Measurements from ENCODE around the gene GNG4. TPM values are rescaled to one million over a fixed set of nuclear protein-coding genes. Genes with fewer than 3 reads are reported as not detected.

Gene GNG4
- total RNA-seq, 4 donors from 2014 or later, result not detected

GRCh38 chr1:235679005-235679404, 29.4 kb upstream of the GNG4 start:
- TF ChIP-seq, protein P1, sequence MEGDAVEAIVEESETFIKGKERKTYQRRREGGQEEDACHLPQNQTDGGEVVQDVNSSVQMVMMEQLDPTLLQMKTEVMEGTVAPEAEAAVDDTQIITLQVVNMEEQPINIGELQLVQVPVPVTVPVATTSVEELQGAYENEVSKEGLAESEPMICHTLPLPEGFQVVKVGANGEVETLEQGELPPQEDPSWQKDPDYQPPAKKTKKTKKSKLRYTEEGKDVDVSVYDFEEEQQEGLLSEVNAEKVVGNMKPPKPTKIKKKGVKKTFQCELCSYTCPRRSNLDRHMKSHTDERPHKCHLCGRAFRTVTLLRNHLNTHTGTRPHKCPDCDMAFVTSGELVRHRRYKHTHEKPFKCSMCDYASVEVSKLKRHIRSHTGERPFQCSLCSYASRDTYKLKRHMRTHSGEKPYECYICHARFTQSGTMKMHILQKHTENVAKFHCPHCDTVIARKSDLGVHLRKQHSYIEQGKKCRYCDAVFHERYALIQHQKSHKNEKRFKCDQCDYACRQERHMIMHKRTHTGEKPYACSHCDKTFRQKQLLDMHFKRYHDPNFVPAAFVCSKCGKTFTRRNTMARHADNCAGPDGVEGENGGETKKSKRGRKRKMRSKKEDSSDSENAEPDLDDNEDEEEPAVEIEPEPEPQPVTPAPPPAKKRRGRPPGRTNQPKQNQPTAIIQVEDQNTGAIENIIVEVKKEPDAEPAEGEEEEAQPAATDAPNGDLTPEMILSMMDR (IDR thresholded peaks at IDR 0.05; ENCODE audit: low read depth), result no peak

- TF ChIP-seq, protein P1 (IDR thresholded peaks at IDR 0.05; ENCODE audit: low read depth), result no peak
Measured at GRCh38 chr1:235675152-235675890, 25.7 kb upstream of the GNG4 start.

- TF ChIP-seq, protein P1 (IDR thresholded peaks at IDR 0.05; ENCODE audit: low read depth), result no peak
Measured at GRCh38 chr1:235673981-235674380, 24.4 kb upstream of the GNG4 start.

DNA sequence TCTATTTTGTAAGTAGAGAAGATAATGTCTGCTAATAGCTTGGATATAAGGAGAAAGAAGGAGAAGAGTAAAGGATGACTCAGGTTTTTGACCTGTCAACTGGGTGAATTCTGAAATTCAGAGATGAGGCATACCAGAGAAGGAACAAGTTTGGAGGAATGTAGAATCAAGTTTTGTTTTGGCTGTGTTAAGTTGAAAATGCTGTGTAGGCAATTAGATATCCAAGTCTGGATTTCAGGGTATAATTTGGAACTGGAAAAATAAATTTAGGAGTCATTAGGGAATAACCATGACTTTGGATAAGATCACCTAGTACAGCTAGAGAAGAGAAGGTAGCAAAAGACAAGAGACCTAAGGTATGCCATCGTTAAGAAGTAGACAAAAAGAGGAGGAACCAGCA, 22.4 kb upstream of the GNG4 start:
- TF ChIP-seq, protein P1 (IDR thresholded peaks at IDR 0.05; ENCODE audit: low read depth), result no peak

DNA sequence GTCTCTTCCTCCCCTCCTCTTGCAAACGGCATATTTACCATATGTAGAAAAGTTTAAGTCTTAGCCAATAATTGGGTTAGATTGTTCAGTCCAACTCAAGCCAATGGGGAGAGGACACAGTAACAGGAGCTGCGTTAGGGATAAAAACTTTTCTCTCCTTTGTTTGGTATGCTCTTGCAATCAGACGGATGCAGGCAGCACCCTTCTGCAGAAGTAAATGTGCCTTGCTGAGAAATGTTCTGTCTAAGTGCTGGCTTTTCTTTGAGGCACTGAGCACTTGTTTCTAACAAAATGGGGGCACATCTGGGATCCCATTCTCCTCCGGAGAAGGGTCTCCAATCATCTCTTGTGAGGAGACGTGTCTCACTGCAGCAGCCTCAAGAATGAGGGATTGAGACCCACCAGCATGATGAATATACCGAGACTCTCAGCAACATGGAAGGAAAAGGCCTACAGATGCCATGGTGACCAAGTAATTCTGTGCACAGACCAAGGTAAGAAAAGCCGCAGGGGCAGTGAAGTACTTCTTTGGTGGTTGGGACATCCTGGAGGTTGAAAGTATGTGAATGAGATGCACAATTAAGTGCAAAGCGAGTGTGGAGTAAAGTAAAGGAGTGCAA, 20.7 kb upstream of the GNG4 start:
- TF ChIP-seq, protein P1 (IDR thresholded peaks at IDR 0.05; ENCODE audit: low read depth), result no peak

- TF ChIP-seq, protein P1 (IDR thresholded peaks at IDR 0.05; ENCODE audit: low read depth), result no peak
Measured at GRCh38 chr1:235669277-235669676, 19.7 kb upstream of the GNG4 start.

GRCh38 chr1:235663628-235664027, 14.0 kb upstream of the GNG4 start:
- TF ChIP-seq, protein P1 (IDR thresholded peaks at IDR 0.05; ENCODE audit: low read depth), result no peak

Data from subcutaneous adipose tissue (tissue), 4 donors.